A673 (cell line): Measurements from ENCODE around the gene URB1. TPM values are rescaled to one million over a fixed set of nuclear protein-coding genes. Genes with fewer than 3 reads are reported as not detected.

Experiments
- BruUV-seq: library from RNA; stranded (reverse); fragments of 400-500 nt; replicated peaks from 2 replicates; lab custom pipeline; 2021; lab: Mats Ljungman, UMichigan
- CTCF ChIA-PET: fragments of 300-600 bp; sonication (Branson Sonifier 250); formaldehyde crosslinking; loops from one replicate; lab custom pipeline; 2022; ENCODE audit warnings: antibody characterized with exemption; lab: Charles Lee
- POLR2A ChIA-PET: fragments of 300-600 bp; sonication (Branson Sonifier 250); formaldehyde crosslinking; loops from one replicate; lab custom pipeline; 2022; ENCODE audit warnings: antibody characterized with exemption; ENCODE audit not compliant: low non-redundant PET; lab: Charles Lee
- DNase-seq: peaks from one replicate; pipeline ENCODE4 v3.0.0-alpha.2; 2015; ENCODE audit warnings: low spot score
- H3K27ac ChIP-seq: fragments of 200-600 bp; sonication (generic); 2 replicates; pipeline ENCODE4 v1.5.1; 2016; ENCODE audit warnings: mixed run types, low read depth, mild to moderate bottlenecking, mixed read lengths, antibody characterized with exemption, low read length; ENCODE audit not compliant: poor library complexity, severe bottlenecking
- H3K27me3 ChIP-seq: fragments of 200-600 bp; sonication (generic); replicated peaks from 2 replicates; pipeline ENCODE4 v1.6.1; 2017; ENCODE audit warnings: mixed run types, low read depth, mild to moderate bottlenecking, mixed read lengths, antibody characterized with exemption, low read length; ENCODE audit not compliant: insufficient read depth, poor library complexity
- H3K36me3 ChIP-seq: fragments of 200-600 bp; sonication (generic); 2 replicates; pipeline ENCODE4 v1.6.1; 2016; ENCODE audit warnings: mixed run types, mild to moderate bottlenecking, mixed read lengths, antibody characterized with exemption, low read length; ENCODE audit not compliant: insufficient read depth, poor library complexity, severe bottlenecking
- H3K4me1 ChIP-seq: fragments of 200-600 bp; sonication (generic); 2 replicates; pipeline ENCODE4 v1.6.1; 2017; ENCODE audit warnings: mixed run types, mild to moderate bottlenecking, mixed read lengths, antibody characterized with exemption, low read length; ENCODE audit not compliant: insufficient read depth, poor library complexity, severe bottlenecking
- H3K4me3 ChIP-seq: fragments of 200-600 bp; sonication (generic); 2 replicates; pipeline ENCODE4 v1.5.1; 2016; ENCODE audit warnings: low read depth, mixed run types, mild to moderate bottlenecking, mixed read lengths, low read length; ENCODE audit not compliant: poor library complexity, severe bottlenecking
- H3K9me3 ChIP-seq: fragments of 200-600 bp; sonication (generic); 2 replicates; pipeline ENCODE4 v1.6.1; 2016; ENCODE audit warnings: mixed run types, low read depth, mild to moderate bottlenecking, mixed read lengths, antibody characterized with exemption, low read length; ENCODE audit not compliant: poor library complexity, severe bottlenecking
- CTCF ChIP-seq: fragments of 300-800, 200-600 bp; sonication (generic); conservative IDR thresholded peaks from 2 replicates; pipeline ENCODE4 v1.5.1; 2017; ENCODE audit warnings: low read depth, mild to moderate bottlenecking, antibody characterized with exemption, low read length, moderate library complexity, mixed read lengths
- EZH2 ChIP-seq: fragments of 200-600 bp; sonication (generic); IDR thresholded peaks from 2 replicates; pipeline ENCODE4 v1.6.1; 2017; ENCODE audit warnings: borderline replicate concordance, low read depth, mild to moderate bottlenecking, mixed read lengths, antibody characterized with exemption, low read length; ENCODE audit not compliant: poor library complexity, severe bottlenecking
- intact Hi-C: fragments of 100-400 bp; cut with micrococcal nuclease; formaldehyde crosslinking; loops from one replicate; pipeline ENCODE4 v1.10.0; 2022; ENCODE audit not compliant: unreplicated experiment
- total RNA-seq: library from RNA; stranded (reverse); gene quantifications from 2 replicates; pipeline ENCODE4 v1.2.3, GENCODE V29; 2021

Gene URB1
- total RNA-seq, 1 experiment from 2014 or later: 30.5 TPM

GRCh38 chr21:32300117-32300681 lies 92.6 kb downstream of the URB1 start:
- H3K4me3 ChIP-seq: no peak overlapping the region
- intact Hi-C loops: no loop called here
- no peaks in the 10 kb centered on the region for H3K9me3 ChIP-seq
- ChIA-PET POLR2A (no interaction called here), CTCF (no interaction called here)
- TF ChIP-seq EZH2 (no peak), CTCF (no peak)
- no TSS peak for BruUV-seq
- DNase-seq: no peak
- H3K4me1 ChIP-seq: no peaks in the 10 kb centered on the region
- no peak overlapping the region for H3K27ac ChIP-seq
- H3K36me3 ChIP-seq: no peaks in the 10 kb centered on the region
- no peaks in the 10 kb centered on the region for H3K27me3 ChIP-seq

GRCh38 chr21:32299695-32300094 lies 93.1 kb downstream of the URB1 start:
- no peak for TF ChIP-seq EZH2
- TF ChIP-seq CTCF: no peak
- DNase-seq: no peak
- intact Hi-C loops: no loop called here
- Histone ChIP-seq H3K9me3 (no peaks in the 10 kb centered on the region), H3K36me3 (no peaks in the 10 kb centered on the region), H3K4me1 (no peaks in the 10 kb centered on the region), H3K4me3 (no peak overlapping the region), H3K27me3 (no peaks in the 10 kb centered on the region), H3K27ac (no peak overlapping the region)
- CTCF ChIA-PET: no interaction called here
- POLR2A ChIA-PET: no interaction called here
- no TSS peak for BruUV-seq

- no peak within 1 kb of the TSS for H3K4me3 ChIP-seq
- no peaks in the 10 kb centered on the region for H3K27me3 ChIP-seq
- no peaks in the 10 kb centered on the region for H3K4me1 ChIP-seq
- intact Hi-C loops: no loop called here
- no peak for DNase-seq
- TF ChIP-seq CTCF (no peak), EZH2 (no peak)
- BruUV-seq: no TSS peak
- CTCF ChIA-PET: no interaction called here
- H3K36me3 ChIP-seq: no peaks in the 10 kb centered on the region
- POLR2A ChIA-PET: no interaction called here
- no peak within 1 kb of the TSS for H3K27ac ChIP-seq
- H3K9me3 ChIP-seq: no peaks in the 10 kb centered on the region
Measured at GRCh38 chr21:32298658-32299081, 94.1 kb downstream of the URB1 start, which contains the start of gene MRAP. Gene MRAP, plus strand, starts transcription at chr21:32298855. Its CDS starts 117 bp downstream, at chr21:32298972.
